ENCODE results near the gene STX1B.
A peak's percentile ranks its signal among the peaks of the same experiment; 100 is the strongest.
"Not testable (repeated sequence)": the region's sequence is repeated elsewhere in the genome, so short reads cannot be mapped to it uniquely, and the experiment has no call there.

Gene STX1B

DNA sequence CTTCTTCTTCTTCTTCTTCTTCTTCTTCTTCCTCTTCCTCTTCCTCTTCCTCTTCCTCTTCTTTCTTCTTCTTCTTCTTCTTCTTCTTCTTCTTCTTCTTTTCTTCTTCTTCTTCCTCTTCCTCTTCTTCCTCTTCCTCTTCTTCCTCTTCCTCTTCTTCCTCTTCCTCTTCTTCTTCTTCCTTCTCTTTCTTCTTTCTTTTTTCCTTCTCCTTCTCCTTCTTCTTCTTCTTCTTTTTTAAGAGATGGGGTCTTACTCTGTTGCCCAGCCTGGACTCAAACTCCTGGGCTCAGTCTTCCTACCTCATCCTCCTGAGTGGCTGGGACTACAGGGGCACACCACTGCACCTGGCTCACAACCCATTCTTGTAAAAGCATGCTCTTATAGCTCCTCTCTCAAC lies 2.9 kb upstream of the STX1B start:
- DNase-seq (ENCODE audit: low read depth, low spot score) = not testable (repeated sequence)

DNA sequence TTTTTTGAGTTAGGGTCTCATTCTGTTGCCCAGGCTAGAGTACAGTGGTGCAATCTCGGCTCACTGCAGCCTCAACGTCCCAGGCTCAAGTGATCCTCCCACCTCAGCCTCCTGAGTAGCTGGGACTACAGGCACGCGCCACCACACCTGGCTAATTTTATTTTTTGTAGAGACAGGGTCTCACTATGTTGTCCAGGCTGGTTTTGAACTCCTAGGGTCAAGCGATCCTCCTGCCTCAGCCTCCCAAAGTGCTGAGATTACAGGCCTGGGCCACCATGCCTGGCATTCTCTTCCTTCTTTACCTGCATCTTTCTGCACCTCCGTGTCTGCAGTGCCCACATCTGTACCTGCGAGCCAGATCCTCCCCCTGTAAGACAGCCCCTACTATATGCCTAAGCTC lies 1.4 kb upstream of the STX1B start:
- not testable (repeated sequence) for DNase-seq (ENCODE audit: low read depth, low spot score)

- DNase-seq (ENCODE audit: low read depth, low spot score) = no peak
These were observed 399 bp downstream of the STX1B start for GRCh38 chr16:31009894-31010584.

DNA sequence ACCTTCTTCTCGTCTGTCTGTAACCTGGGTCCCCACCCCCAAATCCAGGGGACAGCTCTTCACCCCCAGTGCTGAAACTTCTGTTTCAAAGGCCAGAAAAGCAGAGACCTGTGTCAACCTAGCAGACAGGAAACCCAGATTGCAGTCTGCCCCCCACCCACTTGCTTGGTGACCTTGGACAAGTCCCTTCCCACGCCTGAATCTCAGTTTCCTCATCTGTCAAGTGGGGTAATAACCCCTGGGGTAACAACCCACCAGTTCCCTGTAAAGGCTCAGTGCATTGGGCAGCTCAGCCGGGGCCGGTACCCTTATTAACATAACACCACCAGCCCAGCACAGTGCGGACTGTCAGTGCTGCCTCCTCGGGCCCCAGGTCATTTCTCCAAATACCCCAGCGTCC lies 1.3 kb downstream of the STX1B start:
- DNase-seq (ENCODE audit: low read depth, low spot score) = no peak

- DNase-seq (ENCODE audit: low read depth, low spot score) = no peak
These were observed 1.9 kb downstream of the STX1B start for GRCh38 chr16:31008551-31008950.

DNA sequence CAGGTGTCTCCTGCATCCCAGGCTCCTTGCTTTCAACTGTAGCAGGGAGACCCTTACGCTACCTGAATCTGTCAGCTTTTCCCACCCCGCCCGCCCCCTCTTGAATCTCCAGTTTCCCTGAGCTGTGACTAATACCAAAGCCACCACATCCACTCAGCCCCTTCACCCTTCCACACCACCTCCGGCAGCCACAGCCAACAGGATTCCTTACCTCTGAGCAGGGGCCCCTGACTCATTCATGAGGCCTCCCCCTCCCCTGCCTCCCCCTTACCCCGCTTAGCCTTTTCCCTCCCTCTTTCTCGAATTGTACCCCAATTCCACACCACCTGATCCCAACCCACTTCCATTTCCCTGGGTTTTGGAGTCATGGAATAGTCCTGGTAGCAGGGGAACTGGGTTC lies 2.3 kb downstream of the STX1B start:
- no peak for DNase-seq (ENCODE audit: low read depth, low spot score)

DNA sequence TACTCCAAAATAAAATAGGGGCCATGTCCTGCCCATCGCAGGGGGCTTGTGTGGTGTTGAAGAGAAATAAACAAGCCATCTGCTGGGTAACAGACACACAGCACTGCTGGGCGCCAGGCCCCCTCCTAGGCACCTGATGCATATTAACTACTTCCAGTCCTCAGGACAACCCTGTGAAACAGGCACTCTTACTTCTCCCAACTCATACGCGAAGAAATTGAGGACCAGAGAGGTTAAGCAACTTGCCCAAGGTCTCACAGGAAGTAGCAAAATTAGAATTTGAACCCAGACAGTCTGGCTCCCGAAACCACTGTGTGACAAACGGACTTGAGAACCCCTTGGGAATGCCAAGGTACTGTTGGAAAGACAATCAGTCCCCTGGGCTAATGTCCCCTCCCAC lies 2.8 kb downstream of the STX1B start:
- no peak for DNase-seq (ENCODE audit: low read depth, low spot score)

DNA sequence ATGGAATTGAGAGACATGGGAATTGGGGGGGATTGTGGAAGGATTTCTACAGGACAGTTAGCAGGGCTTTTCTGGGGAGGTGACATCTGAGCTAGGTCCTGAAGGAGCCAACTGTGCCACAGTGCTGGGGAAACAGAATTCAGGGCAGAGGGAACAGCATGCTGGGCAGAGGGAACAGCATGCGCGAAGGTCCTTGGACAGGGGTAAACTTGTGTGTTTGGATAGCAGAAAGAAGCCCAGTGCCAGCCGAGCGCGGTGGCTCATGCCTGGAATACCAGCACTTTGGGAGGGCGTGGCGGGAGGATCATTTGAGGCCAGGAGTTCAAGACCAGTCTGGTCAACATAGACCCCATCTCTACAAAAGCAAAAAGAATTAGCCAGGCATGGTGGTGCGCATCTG lies 3.8 kb downstream of the STX1B start:
- DNase-seq (ENCODE audit: low read depth, low spot score) = no peak

GRCh38 chr16:31006086-31006385 lies 4.4 kb downstream of the STX1B start:
- no peak for DNase-seq (ENCODE audit: low read depth, low spot score)

- DNase-seq (ENCODE audit: low read depth, low spot score) = no peak
These were observed 4.9 kb downstream of the STX1B start for GRCh38 chr16:31005350-31006085.

DNA sequence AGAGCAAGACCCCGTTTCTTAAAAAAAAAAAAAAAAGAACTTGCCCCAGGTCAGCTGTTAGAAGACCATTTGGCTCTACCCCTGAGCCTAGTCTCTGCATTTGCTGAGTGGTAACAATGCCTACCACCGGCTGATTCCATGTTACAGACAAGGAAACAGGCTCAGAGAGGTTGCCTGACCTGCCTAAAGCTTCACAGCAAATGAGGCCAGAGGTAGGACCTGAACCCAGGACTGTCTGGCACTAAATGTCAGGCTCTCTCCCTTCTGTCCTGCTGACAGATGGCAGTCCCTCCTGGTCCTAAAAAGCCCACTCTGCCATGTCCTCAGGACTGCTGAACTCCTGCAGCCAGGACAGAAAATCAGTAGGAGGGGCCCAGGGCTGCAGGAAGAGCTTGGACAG lies 5.8 kb downstream of the STX1B start:
- DNase-seq (ENCODE audit: low read depth, low spot score) = no peak

GRCh38 chr16:31003744-31004143 lies 6.7 kb downstream of the STX1B start:
- DNase-seq (ENCODE audit: low read depth, low spot score) = no peak

GRCh38 chr16:31002862-31003341 lies 7.5 kb downstream of the STX1B start:
- no peak for DNase-seq (ENCODE audit: low read depth, low spot score)

- DNase-seq (ENCODE audit: low read depth, low spot score) = peak; percentile 46
These were observed 8.2 kb downstream of the STX1B start for GRCh38 chr16:31002250-31002700.

DNA sequence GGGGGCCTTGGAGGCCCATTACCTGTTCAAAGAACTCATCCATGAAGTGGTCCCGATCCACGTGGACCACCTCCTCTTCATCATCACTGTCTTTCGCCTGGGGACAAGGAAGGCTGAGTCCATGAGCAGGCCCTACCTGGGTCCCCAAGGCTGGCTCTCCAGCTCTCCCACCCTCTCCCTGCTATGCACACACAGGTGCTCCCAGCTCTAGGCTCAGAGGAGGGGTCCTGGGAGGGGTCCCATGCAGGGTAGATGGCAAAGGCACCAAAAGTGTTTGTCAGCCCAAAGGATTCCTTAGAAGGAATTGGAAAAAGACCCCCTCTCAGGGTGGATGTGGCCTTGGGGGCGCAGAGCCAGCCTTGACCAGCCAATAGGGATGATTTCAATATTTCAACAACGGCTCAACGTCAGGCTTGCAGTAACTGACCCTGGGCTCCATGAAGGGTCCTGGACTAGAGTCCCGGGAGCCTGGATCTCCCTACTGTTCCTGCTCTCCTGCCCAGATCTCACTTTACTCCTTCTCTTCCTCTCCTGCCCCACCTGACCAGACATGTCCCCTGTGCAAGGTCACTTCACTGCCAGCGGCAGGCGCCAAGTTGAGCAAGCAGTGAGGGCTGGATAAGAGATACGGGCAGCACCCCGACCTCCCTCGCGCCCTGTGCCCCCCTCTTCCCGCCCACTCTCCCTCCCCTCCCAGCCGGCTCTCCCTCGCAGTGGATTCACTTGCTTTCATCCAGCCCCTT lies 8.8 kb downstream of the STX1B start:
- DNase-seq (ENCODE audit: low read depth, low spot score) = no peak

- no peak for DNase-seq (ENCODE audit: low read depth, low spot score)
These were observed 9.6 kb downstream of the STX1B start for GRCh38 chr16:31000671-31001382.

DNA sequence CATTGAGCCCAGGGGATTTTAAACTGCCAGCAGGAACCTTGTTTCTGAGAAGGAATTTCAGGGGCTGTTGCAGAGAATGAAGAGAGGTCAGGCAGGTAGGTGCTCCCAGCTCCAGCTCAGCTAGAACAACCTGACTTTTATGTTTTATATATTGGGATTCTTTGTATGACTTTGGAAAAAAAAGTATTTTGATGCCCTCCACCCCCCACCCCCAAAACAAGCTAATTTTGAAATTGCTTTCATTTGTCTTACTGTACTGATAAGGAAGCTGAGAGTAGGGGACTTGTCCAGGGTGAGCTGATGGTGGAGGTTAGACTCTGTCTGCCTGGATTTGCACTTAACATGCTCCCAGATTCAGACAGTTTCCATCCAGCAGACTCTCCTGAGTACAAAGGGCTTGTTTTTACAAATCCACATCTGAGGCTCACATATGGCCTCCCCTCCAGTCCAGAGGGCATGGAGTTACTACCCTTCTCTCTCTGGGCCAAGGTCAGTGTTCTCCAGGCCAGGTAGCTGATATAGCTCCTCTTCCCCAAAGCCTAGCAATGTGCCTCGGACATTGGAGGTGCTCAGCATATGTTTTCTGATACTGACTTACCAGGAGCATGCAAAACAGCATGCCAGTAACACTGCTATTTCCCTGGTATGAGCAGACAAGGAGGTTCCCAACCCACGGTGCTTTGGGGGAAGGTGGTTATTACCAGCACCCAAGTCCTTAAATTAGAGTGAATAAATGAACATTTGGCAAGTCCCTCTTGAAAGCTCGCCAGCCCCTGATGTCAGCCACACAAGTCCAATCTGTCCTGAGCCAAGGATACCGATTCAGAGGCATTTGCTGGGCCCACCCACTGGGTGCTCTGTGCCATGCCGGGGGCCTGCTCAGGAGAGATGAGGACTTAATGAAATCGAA lies 11.3 kb downstream of the STX1B start:
- DNase-seq (ENCODE audit: low read depth, low spot score) = no peak

DNA sequence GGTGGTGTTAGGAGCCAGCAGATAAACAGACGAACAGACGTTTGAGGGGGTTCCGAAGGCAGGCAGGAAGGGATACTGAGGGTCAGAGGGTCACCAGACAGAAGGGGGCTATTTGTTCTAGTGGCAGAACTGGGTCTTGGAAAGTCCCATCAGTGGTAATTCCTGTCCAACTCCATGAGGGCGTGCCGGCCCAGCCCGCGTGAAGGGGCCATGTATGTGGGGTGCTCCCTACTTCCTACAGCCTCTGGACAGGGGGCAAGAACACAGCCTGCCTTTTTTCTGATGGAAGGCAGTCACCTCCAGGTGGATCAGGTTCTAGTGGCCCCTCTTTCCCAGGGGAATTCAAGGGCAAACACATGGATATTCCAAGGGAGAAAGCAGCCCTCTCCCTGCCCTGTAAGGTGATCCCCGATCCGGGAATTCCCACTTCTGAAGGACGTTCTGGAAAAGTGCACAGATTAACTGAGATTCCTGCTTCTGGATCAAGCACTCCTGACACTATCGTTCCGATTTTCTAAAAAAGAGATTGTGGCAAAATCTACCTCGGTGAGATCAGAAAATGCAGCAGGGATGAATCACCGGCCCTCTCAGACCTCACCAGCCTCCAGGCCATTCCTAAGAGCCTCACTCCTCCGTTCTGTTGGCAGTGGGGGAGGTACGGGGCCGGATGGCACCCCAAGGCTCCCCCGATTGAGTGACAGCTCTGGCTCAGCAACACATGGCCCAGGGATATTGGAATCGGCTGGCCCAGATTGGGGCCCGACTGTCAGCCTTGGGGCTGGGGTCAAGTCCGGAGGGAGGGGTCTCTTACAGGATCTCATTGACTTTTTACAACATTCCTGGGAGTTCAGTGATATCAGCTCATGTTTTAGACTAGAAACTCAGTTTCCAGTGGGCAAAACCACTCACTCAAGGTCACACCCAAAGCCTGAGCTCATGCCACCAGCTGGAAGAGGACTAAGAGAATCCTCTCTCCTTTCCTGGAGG lies 12.4 kb downstream of the STX1B start:
- DNase-seq (ENCODE audit: low read depth, low spot score) = peak; percentile 61

DNA sequence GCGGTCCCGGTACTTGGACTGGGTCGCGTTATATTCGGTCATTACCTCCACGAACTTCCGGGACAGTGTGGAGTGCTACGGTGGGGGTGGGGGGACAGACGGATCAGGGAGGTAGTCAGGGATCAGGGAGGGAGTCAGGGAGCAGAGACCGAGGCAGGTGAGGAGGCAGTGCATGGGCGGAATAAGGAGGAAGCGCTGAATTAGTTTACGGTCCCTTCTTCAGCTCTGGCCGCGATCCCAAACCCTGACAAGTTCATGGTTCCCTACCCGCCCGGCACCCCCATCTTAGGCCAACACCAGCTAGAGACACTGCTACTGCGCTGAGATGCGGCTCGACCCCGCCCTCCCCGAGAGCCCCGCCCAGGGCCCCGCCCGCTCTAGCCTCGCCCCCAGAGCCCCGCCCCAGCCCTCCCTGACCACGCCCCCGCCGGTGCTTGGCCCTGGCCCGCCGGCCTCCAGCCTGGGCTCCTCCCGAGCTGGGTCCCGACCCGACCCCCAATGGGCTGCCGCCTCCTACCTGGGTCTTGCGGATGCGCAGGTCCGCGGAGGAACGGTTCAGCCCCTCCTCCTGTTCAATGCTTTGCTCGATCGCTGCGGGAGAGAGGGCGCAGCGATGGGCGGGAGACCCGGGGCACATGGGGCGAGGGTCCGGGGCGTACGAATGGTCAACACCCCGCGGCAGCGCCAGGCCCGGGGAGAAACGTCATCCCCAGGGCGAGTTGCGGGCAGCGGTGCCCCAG lies 13.3 kb downstream of the STX1B start:
- peak; percentile 44 for DNase-seq (ENCODE audit: low read depth, low spot score)

Measured in ELF-1 (cell line).